Astrocyte (in vitro differentiated cells and primary cell): ENCODE measurements around the gene TANGO6. TPM values are rescaled to one million over a fixed set of nuclear protein-coding genes. Genes with fewer than 3 reads are reported as not detected.

Experiments
- DNase-seq: peaks from one replicate; pipeline ENCODE4 v3.0.0-alpha.2; 2010; ENCODE audit warnings: low read depth
- FAIRE-seq: peaks from 2 replicates; lab custom pipeline; 2011; peaks lifted over from hg19 to GRCh38; lab: Jason Lieb, UNC
- H2AFZ ChIP-seq: 2 replicates; pipeline ENCODE4 v1.6.0; 2012; ENCODE audit warnings: low read depth, low read length, inconsistent platforms
- H3K27ac ChIP-seq: 2 replicates; pipeline ENCODE4 v1.5.1; 2011; ENCODE audit warnings: low read depth, low read length, inconsistent platforms
- H3K27me3 ChIP-seq: 2 replicates; pipeline ENCODE4 v1.6.0; 2011; ENCODE audit warnings: low read length, inconsistent platforms; ENCODE audit not compliant: insufficient read depth
- H3K36me3 ChIP-seq: 2 replicates; pipeline ENCODE4 v1.5.1; 2011; ENCODE audit warnings: low read length, inconsistent platforms; ENCODE audit not compliant: insufficient read depth
- H3K4me1 ChIP-seq: 2 replicates; pipeline ENCODE4 v1.5.1; 2011; ENCODE audit warnings: low read length, inconsistent platforms; ENCODE audit not compliant: insufficient read depth
- H3K4me2 ChIP-seq: 2 replicates; pipeline ENCODE4 v1.6.0; 2012; ENCODE audit warnings: low read length, inconsistent platforms
- H3K4me3 ChIP-seq: 2 replicates; pipeline ENCODE4 v1.5.1; 2011; ENCODE audit warnings: low read depth, mild to moderate bottlenecking, low read length, inconsistent platforms; ENCODE audit not compliant: insufficient read depth
- H3K79me2 ChIP-seq: 2 replicates; pipeline ENCODE4 v1.6.0; 2012; ENCODE audit warnings: mild to moderate bottlenecking, low read length, inconsistent platforms; ENCODE audit not compliant: insufficient read depth
- H3K9ac ChIP-seq: 2 replicates; pipeline ENCODE4 v1.6.0; 2012; ENCODE audit warnings: mild to moderate bottlenecking, low read length, inconsistent platforms
- H3K9me3 ChIP-seq: 2 replicates; pipeline ENCODE4 v1.5.1; 2012; ENCODE audit warnings: low read depth, mild to moderate bottlenecking, low read length, inconsistent platforms; ENCODE audit not compliant: insufficient read depth
- H4K20me1 ChIP-seq: 2 replicates; pipeline ENCODE4 v1.6.0; 2012; ENCODE audit warnings: low read length, inconsistent platforms; ENCODE audit not compliant: insufficient read depth
- H3K27ac Mint-ChIP-seq: one replicate; pipeline ENCODE4 v1.8.0; 2021; ENCODE audit warnings: mild to moderate bottlenecking, mixed read lengths; ENCODE audit not compliant: unreplicated experiment
- H3K27me3 Mint-ChIP-seq: one replicate; pipeline ENCODE4 v1.8.0; 2021; ENCODE audit warnings: low read depth, mixed read lengths; ENCODE audit not compliant: unreplicated experiment
- H3K36me3 Mint-ChIP-seq: one replicate; pipeline ENCODE4 v1.8.0; 2021; ENCODE audit warnings: low read depth, mixed read lengths; ENCODE audit not compliant: unreplicated experiment
- H3K4me1 Mint-ChIP-seq: one replicate; pipeline ENCODE4 v1.8.0; 2021; ENCODE audit warnings: low read depth, mixed read lengths; ENCODE audit not compliant: unreplicated experiment
- H3K4me3 Mint-ChIP-seq: one replicate; pipeline ENCODE4 v1.8.0; 2021; ENCODE audit warnings: mild to moderate bottlenecking, moderate library complexity, mixed read lengths; ENCODE audit not compliant: unreplicated experiment
- H3K9me3 Mint-ChIP-seq: one replicate; pipeline ENCODE4 v1.8.0; 2021; ENCODE audit warnings: mild to moderate bottlenecking, mixed read lengths; ENCODE audit not compliant: unreplicated experiment
- EZH2 ChIP-seq: IDR thresholded peaks from 2 replicates; pipeline ENCODE4 v1.6.1; 2012; ENCODE audit warnings: mild to moderate bottlenecking, low read length, inconsistent platforms; ENCODE audit not compliant: insufficient read depth
- total RNA-seq: library from RNA; stranded (reverse); gene quantifications from 2 replicates; pipeline ENCODE4 v1.2.1, GENCODE V29; 2021
- TF ChIP-seq, protein P1 (sequence below): IDR thresholded peaks from 2 replicates; pipeline ENCODE4 v1.5.1; 2011; ENCODE audit warnings: low read depth, mild to moderate bottlenecking, inconsistent platforms, low read length, moderate library complexity; ENCODE audit not compliant: insufficient read depth

TANGO6 gene
- total RNA-seq, 1 donor from 2014 or later, result 15.8 TPM

DNA sequence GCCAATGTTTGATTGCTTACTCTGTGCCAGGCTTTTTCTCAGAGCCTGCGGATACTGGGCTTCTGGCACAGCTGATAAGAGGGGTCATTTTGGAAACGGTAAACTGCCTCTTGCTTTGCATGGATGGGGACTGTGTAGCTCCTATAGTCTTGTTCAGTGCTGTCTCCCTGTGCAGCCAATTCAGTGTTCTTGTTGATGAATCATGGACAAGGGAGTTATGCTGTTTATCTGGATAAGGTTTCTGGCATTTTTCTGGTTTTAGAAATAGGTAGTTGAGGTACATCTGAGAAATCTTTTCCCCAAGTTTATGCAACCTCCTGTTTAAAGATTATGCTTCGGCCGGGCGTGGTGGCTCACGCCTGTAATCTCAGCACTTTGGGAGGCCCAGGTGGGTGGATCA, 16.7 kb upstream of the TANGO6 start:
- Histone ChIP-seq H3K36me3 (no peaks in the 10 kb centered on the region), H3K9me3 (peaks cover 4% of the 10 kb centered on the region), H3K4me2 (no peak overlapping the region), H3K79me2 (no peaks in the 10 kb centered on the region), H3K4me1 (peaks cover 8% of the 10 kb centered on the region), H2AFZ (no peak overlapping the region), H3K4me3 (no peak overlapping the region), H3K27me3 (no peaks in the 10 kb centered on the region), H4K20me1 (no peaks in the 10 kb centered on the region), H3K27ac (no peak overlapping the region), H3K9ac (no peak overlapping the region)
- H3K27me3 Mint-ChIP-seq, result no peaks in the 10 kb centered on the region
- H3K9me3 Mint-ChIP-seq, result peaks cover 3% of the 10 kb centered on the region
- TF ChIP-seq, protein P1, sequence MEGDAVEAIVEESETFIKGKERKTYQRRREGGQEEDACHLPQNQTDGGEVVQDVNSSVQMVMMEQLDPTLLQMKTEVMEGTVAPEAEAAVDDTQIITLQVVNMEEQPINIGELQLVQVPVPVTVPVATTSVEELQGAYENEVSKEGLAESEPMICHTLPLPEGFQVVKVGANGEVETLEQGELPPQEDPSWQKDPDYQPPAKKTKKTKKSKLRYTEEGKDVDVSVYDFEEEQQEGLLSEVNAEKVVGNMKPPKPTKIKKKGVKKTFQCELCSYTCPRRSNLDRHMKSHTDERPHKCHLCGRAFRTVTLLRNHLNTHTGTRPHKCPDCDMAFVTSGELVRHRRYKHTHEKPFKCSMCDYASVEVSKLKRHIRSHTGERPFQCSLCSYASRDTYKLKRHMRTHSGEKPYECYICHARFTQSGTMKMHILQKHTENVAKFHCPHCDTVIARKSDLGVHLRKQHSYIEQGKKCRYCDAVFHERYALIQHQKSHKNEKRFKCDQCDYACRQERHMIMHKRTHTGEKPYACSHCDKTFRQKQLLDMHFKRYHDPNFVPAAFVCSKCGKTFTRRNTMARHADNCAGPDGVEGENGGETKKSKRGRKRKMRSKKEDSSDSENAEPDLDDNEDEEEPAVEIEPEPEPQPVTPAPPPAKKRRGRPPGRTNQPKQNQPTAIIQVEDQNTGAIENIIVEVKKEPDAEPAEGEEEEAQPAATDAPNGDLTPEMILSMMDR, result no peak
- TF ChIP-seq EZH2, result no peak
- peaks cover 18% of the 10 kb centered on the region for H3K4me1 Mint-ChIP-seq
- H3K36me3 Mint-ChIP-seq, result no peaks in the 10 kb centered on the region
- H3K27ac Mint-ChIP-seq, result no peak overlapping the region
- no peak for FAIRE-seq
- H3K4me3 Mint-ChIP-seq, result no peak overlapping the region
- DNase-seq, result peak; percentile 20

DNA sequence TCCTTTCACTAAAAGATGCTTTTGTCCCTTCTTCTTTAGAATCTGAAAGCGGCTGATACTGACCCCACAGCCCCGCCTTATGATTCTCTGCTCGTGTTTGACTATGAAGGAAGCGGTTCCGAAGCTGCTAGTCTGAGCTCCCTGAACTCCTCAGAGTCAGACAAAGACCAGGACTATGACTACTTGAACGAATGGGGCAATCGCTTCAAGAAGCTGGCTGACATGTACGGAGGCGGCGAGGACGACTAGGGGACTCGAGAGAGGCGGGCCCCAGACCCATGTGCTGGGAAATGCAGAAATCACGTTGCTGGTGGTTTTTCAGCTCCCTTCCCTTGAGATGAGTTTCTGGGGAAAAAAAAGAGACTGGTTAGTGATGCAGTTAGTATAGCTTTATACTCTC, 10.1 kb upstream of the TANGO6 start:
- Histone ChIP-seq H3K4me1 (no peaks in the 10 kb centered on the region), H4K20me1 (no peaks in the 10 kb centered on the region), H3K9me3 (no peaks in the 10 kb centered on the region), H3K4me2 (no peak overlapping the region), H3K27me3 (no peaks in the 10 kb centered on the region), H3K4me3 (no peak overlapping the region), H3K79me2 (no peaks in the 10 kb centered on the region), H2AFZ (no peak overlapping the region), H3K9ac (no peak overlapping the region), H3K27ac (no peak overlapping the region), H3K36me3 (no peaks in the 10 kb centered on the region)
- FAIRE-seq, result no peak
- Mint-ChIP-seq H3K9me3 (peaks cover 5% of the 10 kb centered on the region), H3K27ac (no peak overlapping the region), H3K4me3 (no peak overlapping the region), H3K36me3 (no peaks in the 10 kb centered on the region), H3K27me3 (no peaks in the 10 kb centered on the region), H3K4me1 (no peaks in the 10 kb centered on the region)
- TF ChIP-seq, protein P1, result no peak
- no peak for TF ChIP-seq EZH2
- no peak for DNase-seq

DNA sequence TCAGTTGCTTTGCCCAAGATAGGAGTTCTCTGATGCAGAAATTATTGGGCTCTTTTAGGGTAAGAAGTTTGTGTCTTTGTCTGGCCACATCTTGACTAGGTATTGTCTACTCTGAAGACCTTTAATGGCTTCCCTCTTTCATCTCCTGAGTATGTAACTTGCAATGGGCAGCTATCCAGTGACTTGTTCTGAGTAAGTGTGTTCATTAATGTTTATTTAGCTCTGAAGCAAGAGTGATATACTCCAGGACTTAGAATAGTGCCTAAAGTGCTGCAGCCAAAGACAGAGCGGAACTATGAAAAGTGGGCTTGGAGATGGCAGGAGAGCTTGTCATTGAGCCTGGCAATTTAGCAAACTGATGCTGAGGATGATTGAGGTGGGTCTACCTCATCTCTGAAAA, 8.8 kb upstream of the TANGO6 start:
- no peak overlapping the region for H3K4me2 ChIP-seq
- no peak overlapping the region for H3K4me3 ChIP-seq
- peaks cover 4% of the 10 kb centered on the region for H3K9me3 Mint-ChIP-seq
- no peaks in the 10 kb centered on the region for H3K36me3 Mint-ChIP-seq
- H4K20me1 ChIP-seq, result no peaks in the 10 kb centered on the region
- H3K27me3 Mint-ChIP-seq, result no peaks in the 10 kb centered on the region
- FAIRE-seq (no peak), DNase-seq (no peak)
- H3K27me3 ChIP-seq, result no peaks in the 10 kb centered on the region
- H3K9ac ChIP-seq, result no peak overlapping the region
- no peak overlapping the region for H3K27ac ChIP-seq
- TF ChIP-seq EZH2, result no peak
- TF ChIP-seq, protein P1, result no peak
- H3K79me2 ChIP-seq, result no peaks in the 10 kb centered on the region
- no peak overlapping the region for H3K27ac Mint-ChIP-seq
- H2AFZ ChIP-seq, result no peak overlapping the region
- no peaks in the 10 kb centered on the region for H3K4me1 ChIP-seq
- H3K4me3 Mint-ChIP-seq, result no peak overlapping the region
- no peaks in the 10 kb centered on the region for H3K4me1 Mint-ChIP-seq
- no peaks in the 10 kb centered on the region for H3K36me3 ChIP-seq
- H3K9me3 ChIP-seq, result no peaks in the 10 kb centered on the region
